ENCODE data around the gene RCC1.
"Not testable (repeated sequence)": the region's sequence is repeated elsewhere in the genome, so short reads cannot be mapped to it uniquely, and the experiment has no call there.

RCC1 gene

DNA sequence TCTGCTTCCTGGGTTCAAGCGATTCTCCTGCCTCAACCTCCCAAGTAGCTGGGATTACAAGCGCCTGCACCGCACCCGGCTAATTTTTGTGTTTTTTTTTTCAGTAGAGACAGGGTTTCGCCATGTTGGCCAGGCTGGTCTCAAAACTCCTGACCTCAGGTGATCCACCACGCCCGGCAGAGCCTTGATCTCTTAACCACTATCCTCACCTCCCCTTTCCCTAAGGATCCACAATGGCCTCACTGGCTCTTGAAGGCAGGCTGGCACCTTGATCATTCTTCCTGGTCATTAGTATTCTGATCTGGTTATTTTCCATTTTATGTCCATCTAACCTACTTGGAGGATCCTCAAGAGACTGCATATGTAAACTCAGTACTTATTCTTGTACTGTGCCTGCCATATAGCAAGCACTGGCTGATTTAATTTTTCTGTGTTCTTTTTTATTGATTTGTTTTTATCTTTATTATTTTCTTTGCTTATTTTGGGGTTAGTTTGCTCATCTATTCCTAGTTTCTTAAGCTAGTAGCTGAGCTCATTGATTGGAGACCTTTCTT lies 6.3 kb downstream of the RCC1 start:
- peak in 1 of 2 experiments; percentile 41 for DNase-seq

- DNase-seq: not testable (repeated sequence)
These were observed 8.6 kb downstream of the RCC1 start for GRCh38 chr1:28514445-28514933.

DNA sequence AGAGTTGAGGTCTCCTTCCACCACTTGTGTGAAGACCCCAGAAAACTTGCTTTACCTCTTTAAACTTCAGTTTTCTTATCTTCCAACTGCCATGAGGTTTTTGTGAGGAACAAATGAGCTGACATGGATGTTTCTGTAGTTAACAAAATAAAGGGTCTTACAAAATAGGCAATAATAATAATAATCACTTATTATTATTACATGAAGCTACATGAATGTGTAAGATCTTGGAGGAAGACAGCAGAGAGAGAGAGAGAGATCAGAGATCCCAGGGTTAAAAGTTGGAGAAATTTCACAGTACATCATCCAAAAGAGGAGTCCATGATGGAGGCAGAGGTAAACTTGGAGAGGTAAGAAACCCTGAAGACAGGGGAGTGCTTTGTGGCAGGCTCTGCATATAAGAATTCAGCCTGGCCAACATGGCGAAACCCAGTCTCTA lies 10.7 kb downstream of the RCC1 start:
- peak in 1 of 2 experiments; percentile 16 for DNase-seq

GRCh38 chr1:28517649-28517999 lies 11.8 kb downstream of the RCC1 start:
- DNase-seq: peak; percentile 64 to 77

DNA sequence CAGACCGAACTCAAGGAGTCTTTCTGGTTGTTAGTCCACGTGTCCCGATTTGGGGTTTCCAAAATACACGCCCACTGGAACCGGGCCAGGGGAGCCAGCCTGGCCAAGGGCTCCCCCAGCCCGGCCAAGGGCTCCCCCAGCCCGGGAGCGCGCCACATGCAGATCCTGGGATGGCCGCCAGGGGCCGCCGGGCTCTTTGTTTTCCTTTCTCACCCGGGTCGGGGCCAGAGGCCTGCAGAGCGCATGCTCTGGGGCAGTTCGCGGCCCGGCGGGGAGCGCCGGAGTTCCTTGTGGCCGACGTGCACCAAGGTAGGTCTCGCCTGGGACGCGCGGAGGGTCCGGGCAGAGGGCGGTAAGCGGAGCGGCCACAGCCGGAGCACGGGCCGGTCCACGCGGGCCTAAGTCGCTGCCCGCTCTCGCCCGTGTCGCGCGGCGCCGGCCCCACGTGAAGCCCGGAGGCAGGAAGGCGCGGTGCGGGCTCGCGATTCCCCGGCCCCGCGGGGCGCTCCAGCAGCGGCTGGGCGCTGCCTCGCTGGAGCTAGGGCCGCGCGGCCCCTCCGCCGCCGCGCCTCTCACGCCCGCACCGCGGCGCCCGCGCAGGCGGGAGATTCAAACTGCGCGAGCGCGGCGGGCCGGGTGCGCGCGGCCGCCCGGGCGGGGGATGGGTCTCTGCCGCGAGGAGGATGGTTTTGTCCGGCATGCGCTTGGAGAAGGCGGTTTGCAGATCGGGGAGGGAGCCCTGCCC lies 12.3 kb downstream of the RCC1 start:
- peak; percentile 80 to 83 for DNase-seq

DNA sequence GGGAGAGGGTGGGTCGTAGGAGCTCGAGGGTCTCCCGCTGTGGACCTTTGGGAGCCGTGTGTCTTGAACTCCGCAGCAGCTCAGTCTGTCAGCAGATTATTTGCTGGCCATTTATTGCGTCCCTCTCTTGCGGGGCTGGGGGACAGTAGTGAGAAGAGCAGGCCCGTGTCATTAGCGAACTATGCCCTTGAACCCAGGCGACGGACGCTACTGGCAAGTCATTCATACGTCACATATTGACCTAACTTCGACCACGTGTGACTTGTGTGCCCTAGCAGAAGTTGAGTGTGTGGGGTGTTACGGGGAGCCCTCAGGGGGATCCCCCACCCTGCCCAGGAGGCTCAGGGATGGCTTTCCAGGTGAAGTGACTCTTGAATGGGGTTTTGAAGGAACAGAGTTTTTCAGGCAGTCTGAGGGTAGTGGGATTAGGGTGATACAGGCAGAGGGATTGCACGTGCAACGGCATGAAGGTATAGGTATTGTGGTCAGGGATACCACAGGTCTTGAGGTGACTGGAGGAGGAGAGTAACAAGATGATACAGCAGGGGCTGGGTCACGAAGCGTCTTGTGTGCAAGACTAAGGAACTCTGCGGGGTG lies 13.0 kb downstream of the RCC1 start:
- peak; percentile 37 to 44 for DNase-seq

GRCh38 chr1:28519946-28520725 lies 14.3 kb downstream of the RCC1 start:
- DNase-seq: no peak

DNA sequence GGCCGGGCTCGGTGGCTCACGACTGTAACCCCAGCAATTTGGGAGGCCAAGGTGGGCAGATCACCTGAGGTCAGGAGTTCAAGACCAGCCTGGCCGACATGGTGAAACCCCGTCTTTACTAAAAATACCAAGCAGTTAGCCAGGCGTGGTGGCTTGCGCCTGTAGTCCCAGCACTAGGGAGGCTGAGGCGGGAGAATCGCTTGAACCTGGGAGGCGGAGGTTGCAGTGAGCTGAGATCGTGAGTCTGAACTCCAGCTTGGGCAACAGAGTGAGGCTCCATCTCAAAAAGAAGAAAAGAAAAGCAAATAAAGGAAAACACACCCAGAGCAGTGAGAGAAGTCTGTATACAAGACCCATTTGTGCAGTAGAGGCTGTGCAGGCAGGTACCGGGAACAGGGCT lies 15.0 kb downstream of the RCC1 start:
- DNase-seq: not testable (repeated sequence)

DNA sequence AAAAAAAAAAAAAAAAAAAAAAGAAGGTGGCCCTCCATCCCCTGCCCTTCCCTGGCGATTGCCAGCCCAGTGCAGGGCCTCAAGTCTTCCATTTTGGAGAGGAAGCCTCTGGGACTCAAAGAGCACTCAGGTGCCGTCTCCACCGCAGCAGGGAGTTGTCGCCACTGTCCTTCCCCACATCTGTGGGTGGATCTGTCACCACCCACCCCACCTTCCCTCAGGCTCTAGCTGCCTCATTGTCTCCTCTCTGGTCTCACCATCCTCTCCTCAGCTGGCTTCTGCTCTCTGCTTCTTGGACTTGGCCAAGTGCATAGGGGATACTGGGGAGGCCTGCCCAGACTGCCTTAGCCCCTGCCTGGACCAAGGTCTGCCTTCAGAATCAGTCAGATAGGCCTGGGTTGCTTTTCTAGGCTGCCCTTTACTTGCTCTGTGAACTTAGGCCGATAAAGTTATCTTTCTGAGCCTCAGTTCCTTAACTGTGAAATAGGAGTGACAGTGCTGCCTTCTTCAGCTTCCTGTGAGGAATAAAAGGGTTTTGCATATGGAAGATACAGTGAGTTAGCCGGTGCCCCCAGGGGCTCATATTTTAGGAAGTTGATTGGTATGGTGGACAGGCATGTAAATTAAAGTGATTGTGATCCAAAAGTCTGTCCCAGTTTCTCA lies 15.8 kb downstream of the RCC1 start:
- no peak for DNase-seq

GRCh38 chr1:28522537-28522936 lies 16.7 kb downstream of the RCC1 start:
- DNase-seq: not testable (repeated sequence)

DNA sequence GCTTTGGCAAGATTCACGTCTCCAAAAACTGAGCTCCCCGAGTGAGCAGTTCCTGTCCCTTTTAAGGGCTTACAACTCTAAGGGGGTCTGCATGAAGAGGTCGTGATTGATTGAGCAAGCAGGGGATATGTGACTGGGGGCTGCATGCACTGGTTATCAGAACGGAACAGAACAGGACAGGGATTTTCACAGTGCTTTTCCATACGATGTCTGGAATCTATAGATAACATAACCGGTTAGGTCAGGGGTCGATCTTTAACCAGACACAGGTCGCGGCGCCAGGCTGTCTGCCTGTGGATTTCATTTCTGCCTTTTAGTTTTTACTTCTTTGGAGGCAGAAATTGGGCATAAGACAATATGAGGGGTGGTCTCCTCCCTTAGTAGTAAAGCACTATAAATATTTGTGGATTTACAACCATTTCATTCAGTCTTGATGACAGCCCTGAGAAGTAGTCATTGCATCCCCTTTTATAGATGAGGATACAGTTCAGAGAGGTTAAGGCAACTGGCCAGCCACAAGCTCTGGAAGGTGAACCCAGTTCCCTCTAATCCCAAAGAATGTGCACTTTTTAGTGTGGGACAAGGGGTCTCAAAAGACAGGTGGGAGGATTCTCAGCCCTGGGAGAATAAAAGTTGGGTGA lies 19.3 kb downstream of the RCC1 start:
- not testable (repeated sequence) for DNase-seq

DNA sequence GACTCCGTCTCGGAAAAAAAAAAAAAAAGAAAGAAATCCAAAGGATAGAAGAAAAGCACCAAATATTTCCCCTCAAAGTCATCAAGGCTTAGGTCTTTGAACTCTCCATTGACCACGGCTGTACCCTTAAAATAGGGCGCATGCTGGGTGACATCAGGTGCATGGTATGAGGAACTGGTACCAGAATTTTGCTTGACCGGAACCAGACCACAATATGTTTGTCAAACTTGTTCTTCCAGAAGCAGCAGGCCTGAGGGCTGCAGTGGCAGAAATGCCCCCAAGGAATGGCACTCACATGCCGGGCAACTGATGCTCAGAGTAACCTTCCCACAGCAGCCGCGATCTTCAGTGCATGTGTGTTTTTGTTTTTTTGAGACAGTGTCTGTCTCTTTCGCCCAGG lies 21.0 kb downstream of the RCC1 start:
- DNase-seq: no peak

DNA sequence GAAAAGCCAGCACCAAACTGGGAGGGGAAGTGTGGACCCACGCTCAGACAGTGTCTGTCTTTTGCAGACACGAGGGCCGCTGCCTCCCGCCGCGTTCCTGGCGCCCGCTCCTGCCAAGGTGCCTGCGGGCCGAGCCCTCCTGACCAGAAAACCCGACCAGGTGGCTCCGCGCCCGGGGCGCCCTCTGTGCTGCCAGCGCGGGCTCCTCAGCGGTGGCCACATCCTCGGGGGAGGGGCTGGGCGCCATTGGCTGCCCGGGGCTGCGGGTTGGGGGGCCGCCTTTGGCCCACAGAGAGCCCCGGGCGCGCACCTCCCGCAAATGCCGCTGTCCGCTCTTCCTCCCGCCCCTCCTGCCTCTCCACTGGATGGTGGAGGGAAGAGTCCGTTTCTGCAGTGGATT lies 24.6 kb downstream of the RCC1 start:
- no peak for DNase-seq

- DNase-seq: no peak
These were observed 28.8 kb downstream of the RCC1 start for GRCh38 chr1:28534671-28535070.

- no peak for DNase-seq
These were observed 29.3 kb downstream of the RCC1 start for GRCh38 chr1:28535180-28535579.

DNA sequence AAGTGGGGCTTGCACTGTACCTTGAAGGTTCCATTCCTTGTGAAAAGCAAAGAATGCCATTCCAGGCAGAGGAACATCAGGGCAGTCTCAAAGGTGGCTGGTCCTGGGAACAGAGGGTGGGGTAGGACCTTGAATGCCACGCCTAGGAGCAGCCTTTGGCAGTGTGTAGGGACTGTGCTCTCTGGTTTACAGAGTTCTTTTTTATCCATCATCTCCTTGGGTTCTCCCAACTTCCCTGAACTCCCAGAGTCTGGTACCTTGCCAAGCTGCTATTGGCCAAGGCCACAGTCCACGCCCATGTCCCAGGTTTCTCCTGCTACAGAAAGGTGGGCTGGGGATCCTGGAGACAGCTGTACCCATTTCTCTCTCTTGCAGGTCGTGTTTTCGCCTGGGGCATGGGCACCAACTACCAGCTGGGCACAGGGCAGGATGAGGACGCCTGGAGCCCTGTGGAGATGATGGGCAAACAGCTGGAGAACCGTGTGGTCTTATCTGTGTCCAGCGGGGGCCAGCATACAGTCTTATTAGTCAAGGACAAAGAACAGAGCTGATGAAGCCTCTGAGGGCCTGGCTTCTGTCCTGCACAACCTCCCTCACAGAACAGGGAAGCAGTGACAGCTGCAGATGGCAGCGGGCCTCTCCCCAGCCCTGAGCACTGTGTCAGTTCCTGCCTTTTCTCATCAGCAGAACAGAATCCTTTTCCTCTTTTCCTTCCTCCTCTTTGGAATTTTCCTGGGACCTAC lies 31.8 kb downstream of the RCC1 start:
- no peak for DNase-seq

DNA sequence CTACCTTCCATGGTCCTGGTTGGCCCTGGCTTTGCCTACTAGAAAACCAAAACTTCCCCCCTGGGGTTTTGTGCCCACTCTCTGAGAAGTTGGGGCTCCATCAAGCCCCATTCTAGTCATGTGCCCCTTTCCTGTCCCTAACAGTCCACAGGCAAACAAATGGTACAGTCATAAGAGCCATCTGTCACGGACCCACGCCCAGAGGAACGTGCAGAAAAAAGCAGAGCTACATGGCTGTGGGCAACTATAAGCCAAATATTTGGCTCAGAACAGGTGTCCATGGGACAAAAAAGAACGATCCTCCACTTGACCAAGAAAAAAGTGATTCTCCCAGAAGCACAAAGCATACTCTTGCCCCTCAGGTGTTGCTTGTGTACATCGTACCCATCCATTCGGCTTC lies 32.4 kb downstream of the RCC1 start:
- no peak for DNase-seq

DNA sequence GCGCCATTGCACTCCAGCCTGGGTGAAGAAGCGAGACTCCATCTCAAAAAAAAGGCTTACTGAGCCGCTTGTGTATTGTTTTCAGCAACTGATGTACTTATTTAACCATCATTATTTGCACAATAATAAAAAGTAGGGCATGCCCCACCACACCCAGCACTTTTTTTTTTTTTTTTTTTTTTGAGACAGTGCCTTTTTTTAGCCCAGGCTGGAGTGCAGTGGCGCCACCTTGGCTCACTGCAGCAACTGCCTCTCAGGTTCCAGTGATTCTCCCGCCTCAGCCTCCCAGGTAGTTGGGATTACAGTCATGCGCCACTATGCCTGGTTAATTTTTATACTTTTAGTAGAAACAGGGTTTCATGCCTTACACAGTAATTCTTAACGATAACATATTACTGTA lies 34.8 kb downstream of the RCC1 start:
- no peak for DNase-seq

GRCh38 chr1:28541414-28542015 lies 35.7 kb downstream of the RCC1 start:
- not testable (repeated sequence) for DNase-seq

GRCh38 chr1:28545246-28545628 lies 39.4 kb downstream of the RCC1 start:
- DNase-seq: no peak

DNA sequence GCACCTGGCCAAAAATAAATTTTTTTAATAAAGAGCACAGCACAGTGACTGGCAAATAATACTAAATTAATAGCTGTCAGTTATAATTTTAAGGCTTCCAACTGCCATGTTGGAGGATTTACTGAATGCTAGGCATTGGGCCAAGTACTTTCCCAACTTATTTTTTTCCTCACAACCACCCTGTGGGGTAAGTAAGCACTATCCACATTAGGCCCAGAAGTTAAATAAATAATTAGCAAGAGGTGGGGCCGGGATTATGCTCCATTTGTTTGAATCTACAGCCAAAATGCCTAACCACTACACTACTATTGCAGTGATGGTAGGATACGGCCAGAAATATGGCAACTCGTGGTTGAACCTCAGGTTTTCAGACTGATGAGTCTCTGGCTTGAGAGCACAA lies 42.5 kb downstream of the RCC1 start:
- DNase-seq: no peak
